ENCODE measurements around the gene LRRD1.
"Not testable (repeated sequence)": the region's sequence is repeated elsewhere in the genome, so short reads cannot be mapped to it uniquely, and the experiment has no call there.

The LRRD1 gene

DNA sequence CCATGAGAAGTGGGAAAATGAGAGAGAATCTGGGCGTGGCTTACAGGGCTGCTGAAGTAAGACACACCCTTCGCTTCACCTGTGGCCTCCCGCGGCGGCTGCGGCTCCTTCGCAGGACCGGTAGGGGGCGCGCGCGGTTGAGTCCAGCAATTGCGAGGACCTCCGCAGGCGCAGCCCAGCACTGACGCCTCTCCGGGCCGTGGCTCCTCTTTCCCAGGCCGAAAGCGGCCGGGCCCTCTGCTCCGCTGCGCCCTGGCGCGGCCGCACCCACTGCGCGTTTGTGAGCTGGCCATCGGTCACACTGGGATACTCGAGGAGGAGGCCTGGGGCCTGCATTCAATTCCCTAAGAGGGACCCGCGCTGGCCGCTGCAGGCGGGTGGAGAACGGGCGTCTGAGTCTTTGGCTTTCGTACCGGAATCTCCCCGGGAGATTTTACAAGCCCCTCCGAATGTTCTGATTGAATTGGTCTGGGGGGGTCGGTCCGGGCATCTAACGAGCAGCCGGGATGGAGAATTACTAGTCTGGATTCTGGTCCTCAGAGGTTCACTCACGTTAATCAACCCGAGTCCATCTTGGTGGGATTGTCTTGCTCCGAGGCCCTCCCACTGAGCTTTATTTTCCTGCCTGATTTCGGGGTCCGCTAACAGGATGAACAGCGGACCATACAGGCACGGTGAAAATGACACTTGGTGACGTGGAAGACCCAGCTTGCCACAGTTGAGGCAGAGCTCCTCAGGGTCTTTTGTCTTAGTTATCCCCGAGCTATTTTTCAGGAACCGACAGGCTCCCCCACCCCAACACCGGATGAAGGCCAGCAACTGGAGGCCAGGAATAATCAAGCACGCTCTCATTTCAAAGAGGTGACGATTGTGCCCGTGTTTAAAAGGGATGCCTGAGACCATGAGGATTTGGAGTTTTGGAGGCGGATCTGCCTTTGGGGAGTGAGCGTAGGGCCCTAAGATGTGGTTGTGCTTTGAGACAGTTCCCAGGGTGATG, at the start of gene LRRD1:
Gene LRRD1, minus strand, starts transcription at position 215 of the 997 bp plus-strand sequence. CDS start 13,940 bp downstream, outside the sequence.
- no peak for DNase-seq

- no peak for DNase-seq
These were observed 49.8 kb upstream of the LRRD1 start for GRCh38 chr7:92228742-92229141.

GRCh38 chr7:92228100-92228499, 49.2 kb upstream of the LRRD1 start:
- DNase-seq: no peak

DNA sequence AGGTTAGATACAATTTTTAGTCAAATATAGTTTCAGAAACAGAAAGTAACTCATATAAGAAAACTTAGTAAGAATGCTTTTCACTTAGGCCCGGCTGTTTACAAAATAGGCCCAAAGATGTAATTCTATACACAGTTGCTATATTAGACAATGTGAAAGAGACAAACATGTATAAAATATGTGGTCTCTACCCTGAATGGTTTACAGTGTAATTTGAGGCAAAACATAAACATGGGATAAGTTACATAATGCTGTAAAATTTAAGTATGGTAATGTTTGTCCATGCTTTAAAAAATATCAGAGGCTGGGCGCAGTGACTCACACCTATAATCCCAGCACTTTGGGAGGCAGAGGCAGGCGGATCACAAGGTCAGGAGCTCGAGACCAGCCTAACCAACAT, 48.0 kb upstream of the LRRD1 start:
- no peak for DNase-seq

DNA sequence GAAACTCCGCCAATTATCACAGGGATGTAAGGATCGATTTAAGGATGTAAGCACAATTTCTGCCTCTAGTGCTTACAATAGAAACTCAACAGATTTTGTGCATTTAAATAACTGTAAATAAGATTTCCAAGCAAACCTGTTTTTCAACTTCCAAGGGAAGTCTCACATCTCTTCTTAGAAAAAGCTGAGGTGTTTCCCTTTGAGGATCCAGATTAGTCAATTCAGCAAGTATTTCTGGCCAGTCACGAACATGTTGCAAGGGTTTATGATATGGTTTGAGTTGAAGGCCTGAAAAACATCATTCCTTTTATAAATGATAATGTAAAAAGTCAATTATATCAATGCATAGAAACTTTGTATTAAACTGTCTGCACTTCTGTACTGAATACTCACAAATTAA, 42.8 kb upstream of the LRRD1 start:
- no peak for DNase-seq

DNA sequence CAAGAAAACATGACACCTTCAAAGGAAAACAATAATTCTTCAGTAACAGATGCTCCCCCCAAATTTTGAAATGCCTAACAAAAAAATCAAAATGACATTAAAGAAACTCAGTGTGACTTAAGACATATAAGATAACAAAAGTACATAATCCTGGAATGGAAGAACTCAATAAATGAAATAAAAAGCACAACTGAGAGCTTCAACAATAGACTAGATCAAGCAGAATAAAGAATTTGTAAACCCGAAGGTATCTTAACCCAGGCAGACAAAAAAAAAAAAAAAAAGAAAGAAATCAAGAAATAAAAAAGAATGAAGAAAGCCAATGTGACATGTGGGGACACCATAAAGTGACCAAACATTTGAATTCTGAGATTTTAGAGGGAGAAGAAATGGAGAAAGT, 27.7 kb upstream of the LRRD1 start:
- no peak for DNase-seq

- DNase-seq: no peak
These were observed 27.0 kb upstream of the LRRD1 start for GRCh38 chr7:92205987-92206386.

GRCh38 chr7:92200791-92201190, 21.8 kb upstream of the LRRD1 start:
- DNase-seq: no peak

DNA sequence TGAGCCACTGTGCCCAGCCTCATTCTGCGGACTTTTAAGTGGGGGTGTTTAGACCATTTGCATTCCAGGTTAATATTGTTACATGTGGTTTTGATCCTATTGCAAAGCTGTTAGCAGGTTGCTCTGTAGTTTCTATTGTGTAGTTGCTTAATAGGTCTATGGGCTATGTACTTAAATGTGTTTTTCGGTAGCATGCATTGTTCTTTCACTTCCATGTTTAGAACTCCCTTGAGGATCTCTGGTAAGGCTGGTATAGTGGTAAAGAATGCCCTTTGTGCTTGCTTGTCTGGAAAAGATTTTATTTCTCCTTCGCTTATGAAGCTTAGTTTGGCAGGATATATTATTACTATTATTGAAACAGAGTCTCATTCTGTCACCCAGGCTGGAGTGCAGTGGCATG, 13.4 kb upstream of the LRRD1 start:
- DNase-seq: no peak

DNA sequence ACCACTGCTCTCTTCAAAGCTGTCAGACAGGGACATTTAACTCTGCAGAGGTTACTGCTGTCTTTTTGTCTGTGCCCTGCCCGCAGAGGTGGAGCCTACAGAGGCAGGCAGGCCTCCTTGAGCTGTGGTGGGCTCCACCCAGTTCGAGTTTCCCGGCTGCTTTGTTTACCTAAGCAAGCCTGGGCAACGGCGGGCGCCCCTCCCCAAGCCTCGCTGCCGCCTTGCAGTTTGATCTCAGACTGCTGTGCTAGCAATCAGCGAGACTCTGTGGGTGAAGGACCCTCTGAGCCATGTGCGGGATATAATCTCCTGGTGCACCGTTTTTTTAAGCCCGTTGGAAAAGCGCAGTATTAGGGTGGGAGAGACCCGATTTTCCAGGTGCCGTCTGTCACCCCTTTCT, 10.3 kb upstream of the LRRD1 start:
- DNase-seq: not testable (repeated sequence)

DNA sequence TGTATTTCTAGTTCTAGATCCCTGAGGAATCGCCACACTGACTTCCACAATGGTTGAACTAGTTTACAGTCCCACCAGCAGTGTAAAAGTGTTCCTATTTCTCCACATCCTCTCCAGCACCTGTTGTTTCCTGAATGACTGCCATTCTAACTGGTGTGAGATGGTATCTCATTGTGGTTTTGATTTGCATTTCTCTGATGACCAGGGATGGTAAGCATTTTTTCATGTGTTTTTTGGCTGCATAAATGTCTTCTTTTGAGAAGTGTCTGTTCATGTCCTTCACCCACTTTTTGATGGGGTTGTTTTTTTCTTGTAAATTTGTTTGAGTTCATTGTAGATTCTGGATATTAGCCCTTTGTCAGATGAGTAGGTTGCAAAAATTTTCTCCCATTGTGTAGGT, 5.4 kb upstream of the LRRD1 start:
- not testable (repeated sequence) for DNase-seq

DNA sequence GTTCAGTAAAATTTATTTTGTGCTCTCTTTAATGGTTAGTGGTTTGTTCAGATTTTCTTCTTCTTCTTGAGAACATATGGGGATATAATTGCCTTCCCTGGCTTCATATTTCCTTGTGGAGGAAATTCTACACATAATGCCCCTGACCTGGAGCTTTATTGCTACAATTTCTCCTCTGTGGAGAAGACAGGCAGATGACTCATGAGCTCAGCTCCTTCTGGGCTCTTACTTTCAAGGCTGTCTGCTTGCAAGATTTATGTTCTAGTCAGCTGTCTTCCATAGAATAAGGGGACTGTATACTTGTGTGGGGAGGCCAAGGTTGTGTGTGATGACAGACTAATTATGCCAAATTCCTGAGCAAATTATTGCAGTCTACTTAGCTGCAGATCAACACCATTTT, 1.6 kb downstream of the LRRD1 start:
- DNase-seq: no peak

DNA sequence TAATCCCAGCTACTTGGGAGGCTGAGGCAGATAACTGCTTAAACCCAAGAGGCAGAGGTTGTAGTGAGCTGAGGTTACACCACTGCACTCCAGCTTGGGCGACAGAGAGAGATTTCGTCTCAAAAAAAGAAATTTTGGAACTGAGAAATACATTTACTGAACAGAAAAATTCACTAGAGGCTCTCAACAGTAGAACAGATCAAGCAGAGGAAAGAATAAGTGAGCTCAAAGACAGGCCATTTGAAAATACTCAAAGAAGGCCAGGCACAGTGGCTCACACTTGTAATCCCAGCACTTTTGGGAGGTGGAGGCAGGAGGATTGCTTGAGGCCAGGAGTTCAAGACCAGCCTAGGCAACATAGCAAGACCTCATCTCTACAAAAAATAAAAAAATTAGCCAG, 9.4 kb downstream of the LRRD1 start:
- DNase-seq: not testable (repeated sequence)

GRCh38 chr7:92161271-92161670, 17.7 kb downstream of the LRRD1 start:
- no peak for DNase-seq

DNA sequence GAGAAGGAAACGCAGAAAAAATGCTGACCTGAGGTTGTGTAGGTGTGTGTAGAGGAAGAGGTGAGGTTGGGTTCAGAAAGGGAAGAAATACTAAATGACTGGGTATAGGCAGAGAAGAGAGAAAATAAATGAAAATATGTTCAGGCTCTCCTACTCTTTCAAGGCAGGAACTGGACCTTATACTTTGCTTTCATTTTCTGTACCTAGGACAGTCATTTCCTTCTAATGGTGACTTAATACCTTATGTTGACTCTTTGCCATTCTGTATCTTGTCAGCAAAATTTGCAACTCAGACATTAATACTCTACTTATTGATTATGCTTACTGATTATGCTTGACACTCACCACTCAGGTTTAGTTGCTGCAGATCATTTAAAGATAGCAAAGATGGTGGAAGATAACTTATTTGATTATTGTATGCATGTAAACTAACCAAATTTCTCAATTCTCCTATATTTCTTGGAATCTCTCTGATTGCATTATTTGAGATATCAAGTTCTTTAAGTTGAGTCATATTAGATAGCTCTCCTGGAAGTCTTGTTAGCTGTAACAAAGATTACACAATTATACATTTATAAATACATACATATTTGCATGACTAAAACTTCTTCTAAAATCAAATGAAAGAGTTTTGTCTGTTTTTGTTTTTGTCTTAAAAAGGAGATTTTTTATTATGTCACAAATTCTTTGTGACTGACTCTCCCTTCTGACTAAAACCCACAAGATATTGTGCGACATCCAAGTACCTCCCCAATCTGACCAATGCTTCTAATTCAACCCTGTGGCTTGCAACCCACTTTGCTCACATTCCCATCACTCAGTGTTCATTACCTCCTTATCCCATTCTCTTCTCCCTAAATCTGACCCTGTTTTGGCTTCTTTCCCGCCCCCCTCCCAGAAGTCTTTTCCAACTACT, 20.0 kb downstream of the LRRD1 start:
- DNase-seq: no peak

DNA sequence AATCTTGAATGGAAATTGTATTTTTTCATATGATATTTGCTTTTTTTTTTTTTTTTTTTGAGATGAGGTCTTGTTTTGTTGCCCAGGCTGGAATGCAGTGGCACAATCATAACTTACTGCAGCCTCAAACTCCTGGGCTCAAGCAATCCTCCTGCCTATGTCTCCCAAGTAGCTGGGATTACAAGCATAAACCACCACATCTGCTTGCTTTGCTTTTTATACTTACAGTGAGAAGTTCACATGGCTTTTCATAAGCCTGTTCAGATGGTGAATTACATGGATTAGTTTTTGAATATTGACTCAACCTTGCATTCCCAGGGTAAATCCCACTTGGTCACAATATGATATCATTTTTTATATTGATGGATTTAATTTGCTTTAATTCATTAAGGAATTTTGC, 22.0 kb downstream of the LRRD1 start:
- DNase-seq: no peak

GRCh38 chr7:92155108-92155739, 23.7 kb downstream of the LRRD1 start:
- DNase-seq: no peak

DNA sequence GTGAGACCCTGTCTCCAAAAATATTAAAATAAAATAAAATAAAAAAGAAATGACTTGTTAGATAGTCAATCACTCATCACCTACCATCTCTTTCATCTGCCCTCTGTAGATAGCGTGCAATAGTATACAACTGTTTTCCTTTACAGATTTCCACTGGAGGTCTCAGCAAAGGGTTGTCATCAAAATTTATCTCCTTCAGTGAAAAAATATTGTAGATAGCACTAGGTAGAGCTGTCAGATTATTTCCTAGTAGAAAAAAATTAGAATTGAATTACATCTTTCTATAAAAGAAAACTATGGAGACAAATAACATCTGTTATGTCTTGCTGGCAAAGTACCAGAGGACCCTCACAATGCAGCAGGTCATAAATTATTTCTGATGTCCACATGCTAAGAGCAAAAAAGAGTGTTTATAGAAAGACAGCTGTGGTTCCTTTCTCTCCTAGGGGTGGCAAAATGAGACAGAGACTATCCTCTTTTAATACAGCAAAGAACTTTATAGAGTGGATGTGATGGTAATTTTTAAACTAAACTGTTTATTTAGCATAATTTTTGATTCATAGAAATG, 28.4 kb downstream of the LRRD1 start:
- no peak for DNase-seq

- DNase-seq: no peak
These were observed 29.2 kb downstream of the LRRD1 start for GRCh38 chr7:92149736-92150239.

DNA sequence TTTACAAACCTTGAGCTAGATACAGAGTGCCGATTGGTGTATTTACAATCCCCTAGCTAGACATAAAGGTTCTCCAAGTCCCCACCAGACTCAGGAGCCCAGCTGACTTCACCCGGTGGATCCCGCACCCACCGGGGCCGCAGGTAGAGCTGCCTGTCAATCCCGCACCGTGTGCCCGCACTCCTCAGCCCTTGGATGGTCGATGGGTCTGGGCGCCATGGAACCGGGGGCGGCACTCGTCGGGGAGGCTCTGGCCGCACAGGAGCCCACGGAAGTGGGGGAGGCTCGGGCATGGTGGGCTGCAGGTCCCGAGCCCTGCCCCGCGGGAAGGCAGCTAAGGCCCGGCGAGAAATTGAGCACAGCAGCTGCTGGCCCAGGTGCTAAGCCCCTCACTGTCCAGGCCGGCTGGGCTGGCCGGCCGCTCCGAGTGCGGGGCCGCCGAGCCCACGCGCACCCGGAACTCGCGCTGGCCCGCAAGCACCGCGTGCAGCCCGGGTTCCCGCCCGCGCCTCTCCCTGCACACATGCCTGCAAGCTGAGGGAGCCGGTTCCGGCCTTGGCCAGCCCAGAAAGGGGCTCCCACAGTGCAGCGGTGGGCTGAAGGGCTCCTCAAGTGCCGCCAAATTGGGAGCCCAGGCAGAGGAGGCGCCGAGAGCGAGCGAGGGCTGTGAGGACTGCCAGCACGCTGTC, 35.6 kb downstream of the LRRD1 start:
- not testable (repeated sequence) for DNase-seq

DNA sequence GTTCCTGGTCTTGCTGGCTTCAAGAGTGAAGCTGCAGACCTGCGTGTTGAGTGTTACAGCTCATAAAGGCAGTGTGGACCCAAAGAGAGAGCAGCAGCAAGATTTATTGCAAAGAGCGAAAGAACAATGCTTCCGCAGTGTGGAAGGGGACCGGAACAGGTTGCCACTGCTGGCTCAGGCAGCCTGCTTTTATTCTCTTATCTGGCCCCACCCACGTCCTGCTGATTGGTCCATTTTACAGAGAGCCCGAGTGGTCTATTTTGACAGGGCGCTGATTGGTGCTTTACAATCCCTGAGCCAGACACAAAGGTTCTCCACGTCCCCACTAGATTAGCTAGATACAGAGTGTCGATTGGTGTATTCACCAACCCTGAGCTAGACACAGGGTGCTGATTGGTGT, 36.2 kb downstream of the LRRD1 start:
- DNase-seq: not testable (repeated sequence)

DNA sequence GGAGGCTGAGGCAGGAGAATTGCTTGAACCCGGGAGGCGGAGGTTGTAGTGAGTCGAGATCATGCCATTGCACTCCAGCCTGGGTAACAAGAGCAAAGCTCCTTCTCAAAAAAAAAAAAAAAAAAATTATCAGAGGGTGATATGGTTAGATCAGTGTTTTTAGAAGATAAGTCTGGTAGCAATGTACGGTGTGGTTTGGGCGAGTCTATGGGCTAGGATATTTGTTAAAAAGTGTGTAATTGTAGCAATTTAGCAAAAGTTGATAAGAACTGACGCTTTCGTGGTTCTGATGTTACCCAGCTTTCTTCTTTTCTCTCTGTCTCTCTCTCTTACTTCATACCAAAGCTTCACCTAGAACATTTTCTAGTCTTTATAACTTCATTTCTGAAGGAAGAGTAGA, 37.8 kb downstream of the LRRD1 start:
- no peak for DNase-seq
